Pancreas (tissue), 10 donors: ENCODE data around the gene B3GNT7. TPM values are rescaled to one million over a fixed set of nuclear protein-coding genes. Genes with fewer than 3 reads are reported as not detected.

Experiments used
- ATAC-seq, 4 donors: fragments of 200-7000 bp; cut with Tn5 transposase; one replicate each; pipeline versions ENCODE4 v1.8.0 to v1.9.1; 2020; ENCODE audit warnings: mild to moderate bottlenecking in 4 of 4, moderate library complexity in 4 of 4
- DNase-seq, 6 donors: peaks; one replicate each; pipeline ENCODE4 v3.0.0-alpha.2; 2020
- FAIRE-seq: peaks from 2 replicates; lab custom pipeline; 2012; peaks lifted over from hg19 to GRCh38; lab: Jason Lieb, UNC
- H3K27ac ChIP-seq, 4 donors: fragments of 200-600 bp; sonication (generic); 1 replicate in 3 of 4; 2 replicates in 1 of 4; pipeline versions ENCODE4 v1.5.0 to v1.8.0; 2020
- H3K27me3 ChIP-seq, 4 donors: fragments of 200-600 bp; one replicate each; pipeline ENCODE4 v1.8.0; 2021
- H3K36me3 ChIP-seq, 3 donors: fragments of 200-600 bp; sonication (generic) in 1 of 3; one replicate each; pipeline versions ENCODE4 v1.5.0 to v1.8.0; 2020 to 2021
- H3K4me1 ChIP-seq, 3 donors: fragments of 200-600 bp; one replicate each; pipeline ENCODE4 v1.8.0; 2021
- H3K4me3 ChIP-seq, 4 donors: fragments of 200-600 bp; sonication (generic) in 2 of 4; one replicate each; pipeline versions ENCODE4 v1.5.0 to v1.8.0; 2020 to 2021
- H3K9me3 ChIP-seq, 4 donors: fragments of 200-600 bp; one replicate each; pipeline ENCODE4 v1.8.0; 2021
- WGBS, 2 donors: extraction: QIAGEN DNeasy Blood & Tissue Kit; methylation state at CpG; one replicate each; pipeline ENCODE4 v1.1.7; 2013; 5-methylcytosine and 5-hydroxymethylcytosine counted together
- intact Hi-C, 3 donors: fragments of 100-400 bp; cut with DNase I; formaldehyde crosslinking; loops; one replicate each; pipeline versions ENCODE4 v1.11.1 to v1.14.2; 2022
- polyA plus RNA-seq, 2 donors: library from polyadenylated mRNA; stranded (reverse); fragments of 200-250 nt; gene quantifications; one replicate each; pipeline ENCODE4 v1.2.3, GENCODE V29; 2013
- total RNA-seq, 6 donors: library from RNA; stranded (reverse); fragmentation: NEBNext Ultra II Directional in 4 of 6; extraction: Animal tissue kit (Norgen Biotek cat#: 25700) in 4 of 6; gene quantifications; one replicate each; pipeline versions ENCODE4 v1.2.1 to v1.2.4, GENCODE V29; 2021 to 2023
- TF ChIP-seq, protein P1 (sequence below), 4 donors: fragments of 200-600 bp; sonication (generic) in 3 of 4; IDR thresholded peaks; one replicate each; pipeline versions ENCODE4 v1.5.0 to v1.8.0; 2021; ENCODE audit warnings: antibody characterized with exemption in 4 of 4
- donor health status: healthy with polysubstance abuse.
- donor health status: DM: no; HTN: no; CAD: no; lungs with moderate emphysema.
- donor health status: DM: no; HTN: no; CAD: no.
- donor health status: control.
- donor health status: control.
- donor health status: Bipolar disorder and iron deficiency.
- donor health status: DM: yes; HTN: yes; CAD: no.
- donor health status: DM: no; HTN: no; CAD: no.
- donor health status: DM: no; HTN: no; CAD: no.
- donor health status: DM: yes; HTN: yes; CAD: no.

The B3GNT7 gene
- total and polyA plus RNA-seq, 8 donors, result 5.6 to 34.5 (median 12.1) TPM

DNA sequence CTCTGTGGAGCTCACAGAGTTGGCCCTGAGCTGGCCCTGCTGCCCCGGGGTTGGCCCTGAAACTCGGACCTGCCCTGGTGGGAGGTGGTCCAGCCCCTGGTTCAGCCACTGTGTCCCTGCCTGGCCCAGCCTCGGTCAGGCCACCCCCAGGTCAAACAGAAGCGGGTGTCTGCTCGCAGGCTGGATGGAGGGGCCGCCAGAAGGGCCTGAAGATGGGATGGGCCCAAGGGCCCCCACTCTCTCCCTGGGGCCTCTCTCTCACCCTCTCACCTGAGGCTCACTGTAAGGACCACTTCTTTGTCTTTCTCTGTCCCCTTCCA, 25.1 kb upstream of the B3GNT7 start:
- no peaks in the 10 kb centered on the region for H3K9me3 ChIP-seq
- no peak overlapping the region for H3K27ac ChIP-seq
- TF ChIP-seq, protein P1, sequence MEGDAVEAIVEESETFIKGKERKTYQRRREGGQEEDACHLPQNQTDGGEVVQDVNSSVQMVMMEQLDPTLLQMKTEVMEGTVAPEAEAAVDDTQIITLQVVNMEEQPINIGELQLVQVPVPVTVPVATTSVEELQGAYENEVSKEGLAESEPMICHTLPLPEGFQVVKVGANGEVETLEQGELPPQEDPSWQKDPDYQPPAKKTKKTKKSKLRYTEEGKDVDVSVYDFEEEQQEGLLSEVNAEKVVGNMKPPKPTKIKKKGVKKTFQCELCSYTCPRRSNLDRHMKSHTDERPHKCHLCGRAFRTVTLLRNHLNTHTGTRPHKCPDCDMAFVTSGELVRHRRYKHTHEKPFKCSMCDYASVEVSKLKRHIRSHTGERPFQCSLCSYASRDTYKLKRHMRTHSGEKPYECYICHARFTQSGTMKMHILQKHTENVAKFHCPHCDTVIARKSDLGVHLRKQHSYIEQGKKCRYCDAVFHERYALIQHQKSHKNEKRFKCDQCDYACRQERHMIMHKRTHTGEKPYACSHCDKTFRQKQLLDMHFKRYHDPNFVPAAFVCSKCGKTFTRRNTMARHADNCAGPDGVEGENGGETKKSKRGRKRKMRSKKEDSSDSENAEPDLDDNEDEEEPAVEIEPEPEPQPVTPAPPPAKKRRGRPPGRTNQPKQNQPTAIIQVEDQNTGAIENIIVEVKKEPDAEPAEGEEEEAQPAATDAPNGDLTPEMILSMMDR (IDR thresholded peaks at IDR 0.05), result no peak
- DNase-seq (no peak), ATAC-seq (no peak), FAIRE-seq (no peak)
- 86 to 90% methylated on average over 5 to 6 of the region's 6 CpGs for WGBS, 2 donors
- no peaks in the 10 kb centered on the region for H3K4me1 ChIP-seq
- no peak overlapping the region for H3K4me3 ChIP-seq
- intact Hi-C loops, result no loop called here
- H3K27me3 ChIP-seq, result no peaks in the 10 kb centered on the region
- H3K36me3 ChIP-seq, result no peaks in the 10 kb centered on the region

DNA sequence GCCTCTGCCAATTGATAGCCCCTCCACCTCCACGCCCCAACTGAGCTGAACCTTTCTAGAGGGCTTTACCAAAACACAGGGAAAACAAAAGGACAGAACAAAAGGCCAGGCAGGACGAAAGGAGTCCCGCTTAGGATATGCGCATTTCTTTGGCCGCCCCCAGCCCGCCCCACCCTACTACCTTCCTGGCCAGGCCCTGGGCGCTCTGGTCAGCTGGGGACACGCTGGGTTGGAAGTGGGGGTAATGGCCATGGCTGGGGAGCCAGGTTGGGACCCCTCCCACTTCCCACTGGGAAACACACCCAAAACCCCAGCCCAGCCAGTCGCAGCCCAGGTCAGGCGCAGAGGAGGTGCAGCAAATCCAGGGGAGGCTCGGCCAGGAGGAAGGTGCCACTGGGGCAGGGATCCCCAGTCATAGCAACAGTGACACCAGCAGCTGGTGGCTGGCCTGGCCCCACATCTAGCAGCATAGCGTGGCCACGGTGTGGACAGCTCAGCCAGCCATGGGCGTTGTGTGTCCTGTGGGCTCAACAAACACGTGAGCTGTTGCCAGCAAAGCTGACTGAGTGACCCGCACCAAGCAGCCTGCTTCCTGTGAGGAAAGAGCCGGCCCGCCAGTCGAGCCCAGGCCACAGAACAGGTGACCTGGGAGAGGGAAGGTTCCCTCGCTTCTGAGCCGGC, 24.6 kb upstream of the B3GNT7 start:
- H3K27me3 ChIP-seq, result no peaks in the 10 kb centered on the region
- TF ChIP-seq, protein P1 (IDR thresholded peaks at IDR 0.05), result no peak
- H3K4me1 ChIP-seq, result no peaks in the 10 kb centered on the region
- FAIRE-seq, result no peak
- no peak overlapping the region for H3K4me3 ChIP-seq
- ATAC-seq, result no peak
- H3K36me3 ChIP-seq, result no peaks in the 10 kb centered on the region
- H3K9me3 ChIP-seq, result no peaks in the 10 kb centered on the region
- 94 to 97% methylated on average over 17 to 21 of the region's 21 CpGs for WGBS, 2 donors
- intact Hi-C loops, result no loop called here
- no peak overlapping the region for H3K27ac ChIP-seq
- DNase-seq, result no peak

DNA sequence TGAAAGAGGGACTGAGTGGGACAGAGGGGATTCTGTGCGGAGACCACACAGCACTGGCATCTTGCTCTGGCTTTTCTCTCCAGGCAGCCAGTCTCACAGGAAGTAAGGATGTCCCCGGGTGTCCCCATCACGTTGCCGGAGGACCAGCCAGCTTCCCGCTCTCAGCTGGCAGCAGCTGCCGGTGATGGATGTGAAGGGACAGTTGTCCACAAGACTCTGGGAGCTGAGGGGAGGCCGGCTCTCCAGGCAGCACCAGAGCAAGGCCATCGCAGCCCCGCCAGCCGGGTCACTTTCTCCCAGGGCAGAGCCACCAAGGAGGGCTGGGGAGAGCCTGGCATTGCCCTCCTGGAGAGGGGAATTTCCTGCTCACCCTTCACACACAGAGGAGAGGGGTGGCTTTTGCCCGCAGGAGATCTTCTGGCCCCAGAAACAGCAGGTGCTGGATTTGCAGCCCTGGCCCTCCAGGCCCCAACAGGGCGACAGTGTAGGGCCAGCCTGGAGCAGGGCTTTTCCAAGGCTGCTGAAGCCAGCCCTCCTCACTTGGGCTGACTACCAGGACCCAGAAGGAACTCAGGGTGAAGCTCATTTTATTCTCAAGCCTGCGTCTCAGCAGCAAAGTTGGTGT, 24.0 kb upstream of the B3GNT7 start:
- no peak overlapping the region for H3K27ac ChIP-seq

DNA sequence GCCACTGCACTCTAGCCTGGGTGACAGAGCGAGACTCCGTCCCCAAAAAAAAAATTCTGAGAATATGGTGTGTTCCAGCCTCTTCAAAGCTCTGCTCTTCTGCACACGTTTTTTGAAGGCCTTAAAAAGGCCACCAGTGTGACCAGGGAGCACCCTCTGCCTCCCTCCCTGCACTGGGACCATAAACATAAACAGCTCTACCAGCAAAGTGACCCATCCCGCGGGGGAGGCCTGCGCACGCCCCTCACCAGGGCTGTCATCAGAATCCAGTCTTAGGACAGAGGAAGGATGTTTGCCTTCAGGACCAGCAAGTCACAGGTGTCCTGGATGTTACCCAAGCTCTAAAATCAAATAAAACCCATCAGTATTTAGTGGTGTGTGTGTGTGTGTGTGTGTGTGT, 23.2 kb upstream of the B3GNT7 start:
- DNase-seq, result no peak
- no peak for ATAC-seq
- Histone ChIP-seq H3K4me3 (no peak overlapping the region), H3K27ac (no peak overlapping the region), H3K36me3 (no peaks in the 10 kb centered on the region), H3K27me3 (no peaks in the 10 kb centered on the region), H3K4me1 (no peaks in the 10 kb centered on the region), H3K9me3 (no peaks in the 10 kb centered on the region)
- intact Hi-C loops, result no loop called here
- WGBS, 2 donors, result 85 to 87% methylated on average over 7 of the region's 7 CpGs
- TF ChIP-seq, protein P1 (IDR thresholded peaks at IDR 0.05), result no peak
- FAIRE-seq, result no peak

More for the DNA sequence above, 24.0 kb upstream of the B3GNT7 start:
- DNase-seq, result no peak
- FAIRE-seq, result no peak
- 95% methylated on average over 13 of the region's 13 CpGs for WGBS, 2 donors
- no peaks in the 10 kb centered on the region for H3K9me3 ChIP-seq
- H3K4me1 ChIP-seq, result no peaks in the 10 kb centered on the region
- ATAC-seq, result no peak
- H3K27me3 ChIP-seq, result no peaks in the 10 kb centered on the region
- H3K4me3 ChIP-seq, result no peak overlapping the region
- TF ChIP-seq, protein P1 (IDR thresholded peaks at IDR 0.05), result no peak
- H3K36me3 ChIP-seq, result no peaks in the 10 kb centered on the region
- intact Hi-C loops, result no loop called here

DNA sequence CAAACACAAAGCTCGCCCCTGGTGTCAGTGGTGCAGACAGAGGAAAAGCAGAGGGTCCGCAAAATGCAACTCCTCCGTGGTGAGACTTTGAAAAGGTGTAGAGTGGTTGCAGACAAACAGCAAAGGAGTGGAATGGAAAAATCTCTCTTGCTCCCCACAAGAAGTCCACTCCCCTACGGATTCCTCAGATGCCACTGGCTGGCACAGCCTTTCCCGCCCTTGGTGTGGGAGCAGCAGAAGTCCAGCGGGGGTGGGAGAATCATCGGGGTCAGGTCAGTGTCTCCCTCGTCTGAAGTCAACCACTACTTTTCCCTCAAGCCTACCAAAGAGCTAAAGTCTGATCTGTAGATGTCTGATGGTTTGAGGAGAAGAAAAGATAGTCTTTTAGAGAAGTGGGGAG, 22.3 kb upstream of the B3GNT7 start:
- FAIRE-seq, result no peak
- WGBS, 2 donors, result 93 to 95% methylated on average over 8 of the region's 8 CpGs
- H3K27me3 ChIP-seq, result no peaks in the 10 kb centered on the region
- intact Hi-C loops, result no loop called here
- no peaks in the 10 kb centered on the region for H3K4me1 ChIP-seq
- no peak for ATAC-seq
- no peak overlapping the region for H3K4me3 ChIP-seq
- DNase-seq, result no peak
- H3K9me3 ChIP-seq, result no peaks in the 10 kb centered on the region
- no peak overlapping the region for H3K27ac ChIP-seq
- no peaks in the 10 kb centered on the region for H3K36me3 ChIP-seq
- TF ChIP-seq, protein P1 (IDR thresholded peaks at IDR 0.05), result no peak
